ENCODE data around the gene DAPK1.

DNA sequence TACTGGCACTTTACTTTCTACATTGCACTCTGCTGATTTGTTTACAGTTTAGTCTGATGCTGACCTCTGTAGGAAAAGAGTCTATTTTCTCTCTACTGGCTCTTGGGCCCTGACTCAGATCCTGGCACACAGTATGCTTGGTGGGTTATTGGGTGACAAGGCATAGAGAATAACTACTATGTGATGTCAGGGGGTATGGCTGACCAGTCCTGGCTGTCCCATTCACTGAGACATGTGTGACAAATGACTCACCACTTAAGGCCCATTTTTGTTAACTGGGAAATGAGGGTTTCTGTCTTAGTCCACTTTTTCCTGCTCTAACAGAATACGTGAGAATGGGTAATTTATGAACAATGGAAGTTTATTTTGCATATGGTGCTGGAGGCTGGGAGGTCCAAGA is 66.4 kb downstream of the DAPK1 start:
- TF ChIP-seq, protein P1, sequence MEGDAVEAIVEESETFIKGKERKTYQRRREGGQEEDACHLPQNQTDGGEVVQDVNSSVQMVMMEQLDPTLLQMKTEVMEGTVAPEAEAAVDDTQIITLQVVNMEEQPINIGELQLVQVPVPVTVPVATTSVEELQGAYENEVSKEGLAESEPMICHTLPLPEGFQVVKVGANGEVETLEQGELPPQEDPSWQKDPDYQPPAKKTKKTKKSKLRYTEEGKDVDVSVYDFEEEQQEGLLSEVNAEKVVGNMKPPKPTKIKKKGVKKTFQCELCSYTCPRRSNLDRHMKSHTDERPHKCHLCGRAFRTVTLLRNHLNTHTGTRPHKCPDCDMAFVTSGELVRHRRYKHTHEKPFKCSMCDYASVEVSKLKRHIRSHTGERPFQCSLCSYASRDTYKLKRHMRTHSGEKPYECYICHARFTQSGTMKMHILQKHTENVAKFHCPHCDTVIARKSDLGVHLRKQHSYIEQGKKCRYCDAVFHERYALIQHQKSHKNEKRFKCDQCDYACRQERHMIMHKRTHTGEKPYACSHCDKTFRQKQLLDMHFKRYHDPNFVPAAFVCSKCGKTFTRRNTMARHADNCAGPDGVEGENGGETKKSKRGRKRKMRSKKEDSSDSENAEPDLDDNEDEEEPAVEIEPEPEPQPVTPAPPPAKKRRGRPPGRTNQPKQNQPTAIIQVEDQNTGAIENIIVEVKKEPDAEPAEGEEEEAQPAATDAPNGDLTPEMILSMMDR (tag by site-specific recombination; IDR thresholded peaks at IDR 0.05) = no peak
- TF ChIP-seq, protein P2, sequence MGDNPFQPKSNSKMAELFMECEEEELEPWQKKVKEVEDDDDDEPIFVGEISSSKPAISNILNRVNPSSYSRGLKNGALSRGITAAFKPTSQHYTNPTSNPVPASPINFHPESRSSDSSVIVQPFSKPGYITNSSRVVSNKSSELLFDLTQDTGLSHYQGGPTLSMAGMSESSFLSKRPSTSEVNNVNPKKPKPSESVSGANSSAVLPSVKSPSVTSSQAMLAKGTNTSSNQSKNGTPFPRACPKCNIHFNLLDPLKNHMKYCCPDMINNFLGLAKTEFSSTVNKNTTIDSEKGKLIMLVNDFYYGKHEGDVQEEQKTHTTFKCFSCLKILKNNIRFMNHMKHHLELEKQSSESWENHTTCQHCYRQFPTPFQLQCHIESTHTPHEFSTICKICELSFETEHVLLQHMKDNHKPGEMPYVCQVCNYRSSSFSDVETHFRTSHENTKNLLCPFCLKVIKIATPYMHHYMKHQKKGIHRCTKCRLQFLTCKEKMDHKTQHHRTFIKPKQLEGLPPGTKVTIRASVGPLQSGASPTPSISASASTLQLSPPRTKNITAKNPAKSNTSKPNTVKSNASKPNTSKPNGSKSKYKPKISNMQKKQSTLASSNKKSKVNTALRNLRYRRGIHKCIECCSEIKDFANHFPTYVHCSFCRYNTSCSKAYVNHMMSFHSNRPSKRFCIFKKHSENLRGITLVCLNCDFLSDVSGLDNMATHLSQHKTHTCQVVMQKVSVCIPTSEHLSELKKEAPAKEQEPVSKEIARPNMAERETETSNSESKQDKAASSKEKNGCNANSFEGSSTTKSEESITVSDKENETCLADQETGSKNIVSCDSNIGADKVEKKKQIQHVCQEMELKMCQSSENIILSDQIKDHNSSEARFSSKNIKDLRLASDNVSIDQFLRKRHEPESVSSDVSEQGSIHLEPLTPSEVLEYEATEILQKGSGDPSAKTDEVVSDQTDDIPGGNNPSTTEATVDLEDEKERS (tag by site-specific recombination; IDR thresholded peaks at IDR 0.05) = no peak
- TF ChIP-seq ZNF701 (tag by site-specific recombination; IDR thresholded peaks at IDR 0.05) (no peak), ZNF830 (tag by site-specific recombination; IDR thresholded peaks at IDR 0.05; ENCODE audit: low read depth) (no peak), ZNF239 (tag by site-specific recombination; IDR thresholded peaks at IDR 0.05) (no peak)
